ENCODE measurements around the gene TAF9B.

GRCh38 chrX:78165425-78165824 is 26.0 kb upstream of the TAF9B start:
- no peak for TF ChIP-seq POLR2A (IDR thresholded peaks at IDR 0.05; ENCODE audit: extremely low read depth, insufficient read length)
- TF ChIP-seq, protein P1, sequence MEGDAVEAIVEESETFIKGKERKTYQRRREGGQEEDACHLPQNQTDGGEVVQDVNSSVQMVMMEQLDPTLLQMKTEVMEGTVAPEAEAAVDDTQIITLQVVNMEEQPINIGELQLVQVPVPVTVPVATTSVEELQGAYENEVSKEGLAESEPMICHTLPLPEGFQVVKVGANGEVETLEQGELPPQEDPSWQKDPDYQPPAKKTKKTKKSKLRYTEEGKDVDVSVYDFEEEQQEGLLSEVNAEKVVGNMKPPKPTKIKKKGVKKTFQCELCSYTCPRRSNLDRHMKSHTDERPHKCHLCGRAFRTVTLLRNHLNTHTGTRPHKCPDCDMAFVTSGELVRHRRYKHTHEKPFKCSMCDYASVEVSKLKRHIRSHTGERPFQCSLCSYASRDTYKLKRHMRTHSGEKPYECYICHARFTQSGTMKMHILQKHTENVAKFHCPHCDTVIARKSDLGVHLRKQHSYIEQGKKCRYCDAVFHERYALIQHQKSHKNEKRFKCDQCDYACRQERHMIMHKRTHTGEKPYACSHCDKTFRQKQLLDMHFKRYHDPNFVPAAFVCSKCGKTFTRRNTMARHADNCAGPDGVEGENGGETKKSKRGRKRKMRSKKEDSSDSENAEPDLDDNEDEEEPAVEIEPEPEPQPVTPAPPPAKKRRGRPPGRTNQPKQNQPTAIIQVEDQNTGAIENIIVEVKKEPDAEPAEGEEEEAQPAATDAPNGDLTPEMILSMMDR (IDR thresholded peaks at IDR 0.05; ENCODE audit: low read depth, low read length), result no peak
- TF ChIP-seq MAX (IDR thresholded peaks at IDR 0.05; ENCODE audit: low read depth, low read length), result no peak

All from NB4 (cell line).